SH-SY5Y (cell line): ENCODE results near the gene SLC9A9.

ENCODE experiments used
- GATA2 ChIP-seq: IDR thresholded peaks from 2 replicates; pipeline ENCODE4 v1.6.1; 2011; ENCODE audit warnings: mild to moderate bottlenecking, low read depth, low read length
- GATA3 ChIP-seq: IDR thresholded peaks from 2 replicates; pipeline ENCODE4 v1.6.1; 2011; ENCODE audit warnings: low read depth, mild to moderate bottlenecking, low read length, moderate library complexity

GRCh38 chr3:143315766-143316165 is 532.5 kb downstream of the SLC9A9 start:
- no peak for TF ChIP-seq GATA2
- no peak for TF ChIP-seq GATA3
